Measurements from ENCODE around the gene SRI. TPM values are rescaled to one million over a fixed set of nuclear protein-coding genes. Genes with fewer than 3 reads are reported as not detected.
"Not testable (repeated sequence)": the region's sequence is repeated elsewhere in the genome, so short reads cannot be mapped to it uniquely, and the experiment has no call there.

SRI gene
- total RNA-seq, 2 experiments from 2014 or later = 44.3 to 45.7 TPM

DNA sequence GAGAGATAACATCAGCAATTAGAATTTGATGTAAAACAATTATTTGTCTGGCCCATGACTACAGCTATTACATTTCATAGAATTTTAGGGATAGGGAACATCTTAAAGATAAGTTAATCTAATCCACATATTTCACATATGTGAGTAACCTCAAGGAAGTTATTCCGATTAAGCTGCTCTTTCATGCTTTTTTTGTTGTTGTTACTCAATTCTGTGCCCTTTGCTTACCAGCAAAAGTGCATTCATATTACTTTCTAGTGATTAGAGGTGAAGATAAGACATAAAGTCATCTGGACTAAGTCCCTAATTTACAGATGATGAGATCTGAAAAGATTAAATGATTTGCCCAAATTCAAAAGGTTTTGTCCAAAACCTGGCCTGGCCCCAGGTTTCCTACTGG, 40.9 kb upstream of the SRI start:
- Mint-ChIP-seq H3K4me3 (no peak overlapping the region), H3K27ac (no peak overlapping the region), H3K36me3 (ENCODE audit: low read depth) (no peaks in the 10 kb centered on the region), H3K27me3 (peaks cover 24% of the 10 kb centered on the region), H3K4me1 (ENCODE audit: low read depth) (no peaks in the 10 kb centered on the region), H3K9me3 (no peaks in the 10 kb centered on the region)
- intact Hi-C loops (cut with DNase I, micrococcal nuclease) = no loop called here
- Histone ChIP-seq H3K4me1 (ENCODE audit: insufficient read depth, low read length) (no peaks in the 10 kb centered on the region), H3K4me3 (ENCODE audit: low read length) (no peak overlapping the region), H3K9me3 (ENCODE audit: control insufficient read depth in 1 of 2, insufficient read depth in 1 of 2, low read length in 2 of 2) (no peaks in the 10 kb centered on the region), H3K27me3 (ENCODE audit: control insufficient read depth in 1 of 2, insufficient read depth in 2 of 2, low read length in 2 of 2) (no peaks in the 10 kb centered on the region), H3K36me3 (ENCODE audit: insufficient read depth, low read length) (no peaks in the 10 kb centered on the region), H3K27ac (ENCODE audit: low read depth in 1 of 2, low read length in 2 of 2) (no peak overlapping the region)
- no peak for ATAC-seq (ENCODE audit: poor library complexity)
- TF ChIP-seq, protein P1, sequence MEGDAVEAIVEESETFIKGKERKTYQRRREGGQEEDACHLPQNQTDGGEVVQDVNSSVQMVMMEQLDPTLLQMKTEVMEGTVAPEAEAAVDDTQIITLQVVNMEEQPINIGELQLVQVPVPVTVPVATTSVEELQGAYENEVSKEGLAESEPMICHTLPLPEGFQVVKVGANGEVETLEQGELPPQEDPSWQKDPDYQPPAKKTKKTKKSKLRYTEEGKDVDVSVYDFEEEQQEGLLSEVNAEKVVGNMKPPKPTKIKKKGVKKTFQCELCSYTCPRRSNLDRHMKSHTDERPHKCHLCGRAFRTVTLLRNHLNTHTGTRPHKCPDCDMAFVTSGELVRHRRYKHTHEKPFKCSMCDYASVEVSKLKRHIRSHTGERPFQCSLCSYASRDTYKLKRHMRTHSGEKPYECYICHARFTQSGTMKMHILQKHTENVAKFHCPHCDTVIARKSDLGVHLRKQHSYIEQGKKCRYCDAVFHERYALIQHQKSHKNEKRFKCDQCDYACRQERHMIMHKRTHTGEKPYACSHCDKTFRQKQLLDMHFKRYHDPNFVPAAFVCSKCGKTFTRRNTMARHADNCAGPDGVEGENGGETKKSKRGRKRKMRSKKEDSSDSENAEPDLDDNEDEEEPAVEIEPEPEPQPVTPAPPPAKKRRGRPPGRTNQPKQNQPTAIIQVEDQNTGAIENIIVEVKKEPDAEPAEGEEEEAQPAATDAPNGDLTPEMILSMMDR (IDR thresholded peaks at IDR 0.05) = no peak
- ChIA-PET CTCF (interaction anchor here (0.8 kb wide), 1 partner anchor 32 kb away, joined by 3 read pairs; no protein-coding TSS in a partner anchor), POLR2A (no interaction called here)
- DNase-seq = no peak

- TF ChIP-seq, protein P1 (IDR thresholded peaks at IDR 0.05) = no peak
- Mint-ChIP-seq H3K27me3 (peaks cover 20% of the 10 kb centered on the region), H3K4me3 (no peak overlapping the region), H3K9me3 (no peaks in the 10 kb centered on the region), H3K4me1 (ENCODE audit: low read depth) (no peaks in the 10 kb centered on the region), H3K36me3 (ENCODE audit: low read depth) (no peaks in the 10 kb centered on the region), H3K27ac (no peak overlapping the region)
- no peaks in the 10 kb centered on the region for H3K36me3 ChIP-seq (ENCODE audit: insufficient read depth, low read length)
- ATAC-seq (ENCODE audit: poor library complexity) = no peak
- no peak overlapping the region for H3K4me3 ChIP-seq (ENCODE audit: low read length)
- ChIA-PET POLR2A (no interaction called here), CTCF (interaction anchor here (0.8 kb wide), 1 partner anchor 31 kb away, joined by 3 read pairs; no protein-coding TSS in a partner anchor)
- DNase-seq = no peak
- H3K4me1 ChIP-seq (ENCODE audit: insufficient read depth, low read length) = no peaks in the 10 kb centered on the region
- peaks cover 0 to 6% of the 10 kb centered on the region in 2 experiments for H3K9me3 ChIP-seq (ENCODE audit: control insufficient read depth in 1 of 2, insufficient read depth in 1 of 2, low read length in 2 of 2)
- H3K27me3 ChIP-seq (ENCODE audit: control insufficient read depth in 1 of 2, insufficient read depth in 2 of 2, low read length in 2 of 2) = no peaks in the 10 kb centered on the region
- intact Hi-C loops (cut with DNase I, micrococcal nuclease) = no loop called here
- no peak overlapping the region for H3K27ac ChIP-seq (ENCODE audit: low read depth in 1 of 2, low read length in 2 of 2)
Observed at GRCh38 chr7:88259656-88260380, 40.0 kb upstream of the SRI start.

DNA sequence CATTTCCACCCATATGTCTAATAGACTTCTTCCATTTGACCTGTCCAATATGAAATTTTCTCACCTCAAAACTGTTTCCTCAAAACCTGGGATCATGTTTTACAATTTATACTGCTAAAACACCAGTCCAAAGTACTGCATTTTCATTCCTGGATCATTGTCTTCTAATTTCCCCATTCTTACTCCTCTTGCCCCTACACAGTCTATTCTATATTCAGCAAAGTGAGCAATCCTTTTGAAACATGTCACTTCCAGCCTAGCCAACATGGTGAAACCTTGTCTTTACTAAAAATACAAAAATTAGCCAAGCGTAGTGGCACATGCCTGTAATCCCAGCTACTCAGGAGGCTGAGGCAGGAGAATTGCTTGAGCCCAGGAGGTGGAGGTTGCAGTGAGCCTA, 38.5 kb upstream of the SRI start:
- H3K4me3 ChIP-seq (ENCODE audit: low read length); H3K36me3 Mint-ChIP-seq (ENCODE audit: low read depth); H3K4me1 Mint-ChIP-seq (ENCODE audit: low read depth); POLR2A ChIA-PET; CTCF ChIA-PET; intact Hi-C loops (cut with DNase I, micrococcal nuclease); H3K27ac ChIP-seq (ENCODE audit: low read depth in 1 of 2, low read length in 2 of 2); DNase-seq; H3K36me3 ChIP-seq (ENCODE audit: insufficient read depth, low read length); H3K9me3 Mint-ChIP-seq; H3K4me1 ChIP-seq (ENCODE audit: insufficient read depth, low read length); H3K27ac Mint-ChIP-seq; ATAC-seq (ENCODE audit: poor library complexity); H3K4me3 Mint-ChIP-seq; H3K27me3 ChIP-seq (ENCODE audit: control insufficient read depth in 1 of 2, insufficient read depth in 2 of 2, low read length in 2 of 2): not testable (repeated sequence)
- peaks cover 8 to 11% of the 10 kb centered on the region in 2 experiments for H3K9me3 ChIP-seq (ENCODE audit: control insufficient read depth in 1 of 2, insufficient read depth in 1 of 2, low read length in 2 of 2)
- peaks cover 13% of the 10 kb centered on the region for H3K27me3 Mint-ChIP-seq

DNA sequence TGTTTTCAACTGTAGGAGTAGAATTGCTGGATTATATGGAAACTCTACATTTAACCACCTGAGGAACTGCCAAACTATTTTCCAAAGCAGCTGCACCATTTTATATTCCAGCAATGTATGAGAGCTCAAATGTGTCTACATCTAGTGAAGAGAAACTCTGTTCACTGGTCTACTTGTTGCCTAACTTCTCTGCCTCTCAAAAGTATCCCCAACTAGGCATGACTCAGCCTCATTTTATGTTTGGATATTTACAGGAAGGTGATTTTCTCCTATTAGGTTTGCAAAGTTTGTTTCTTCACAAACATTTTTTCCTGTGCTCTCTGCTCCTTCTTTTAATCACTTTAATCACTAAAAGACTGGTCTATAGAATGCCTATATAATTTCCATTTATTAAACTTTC, 37.1 kb upstream of the SRI start:
- TF ChIP-seq, protein P1 (IDR thresholded peaks at IDR 0.05) = no peak
- H3K9me3 Mint-ChIP-seq = peaks cover 5% of the 10 kb centered on the region
- H3K4me3 ChIP-seq (ENCODE audit: low read length) = no peak overlapping the region
- ChIA-PET POLR2A (no interaction called here), CTCF (no interaction called here)
- H3K27me3 ChIP-seq (ENCODE audit: control insufficient read depth in 1 of 2, insufficient read depth in 2 of 2, low read length in 2 of 2) = no peaks in the 10 kb centered on the region
- H3K9me3 ChIP-seq (ENCODE audit: control insufficient read depth in 1 of 2, insufficient read depth in 1 of 2, low read length in 2 of 2) = peaks cover 12 to 15% of the 10 kb centered on the region in 2 experiments
- intact Hi-C loops (cut with DNase I, micrococcal nuclease) = no loop called here
- no peaks in the 10 kb centered on the region for H3K36me3 Mint-ChIP-seq (ENCODE audit: low read depth)
- no peak overlapping the region for H3K27ac Mint-ChIP-seq
- H3K4me1 ChIP-seq (ENCODE audit: insufficient read depth, low read length) = no peaks in the 10 kb centered on the region
- H3K36me3 ChIP-seq (ENCODE audit: insufficient read depth, low read length) = no peaks in the 10 kb centered on the region
- H3K4me1 Mint-ChIP-seq (ENCODE audit: low read depth) = no peaks in the 10 kb centered on the region
- H3K27me3 Mint-ChIP-seq = peaks cover 13% of the 10 kb centered on the region
- no peak for DNase-seq
- no peak overlapping the region for H3K27ac ChIP-seq (ENCODE audit: low read depth in 1 of 2, low read length in 2 of 2)
- H3K4me3 Mint-ChIP-seq = no peak overlapping the region
- ATAC-seq (ENCODE audit: poor library complexity) = no peak
